ENCODE measurements around the gene RGL2. TPM values are rescaled to one million over a fixed set of nuclear protein-coding genes. Genes with fewer than 3 reads are reported as not detected.

The RGL2 gene
- total RNA-seq, 2 donors from 2014 or later, result 23.0 to 36.9 TPM

DNA sequence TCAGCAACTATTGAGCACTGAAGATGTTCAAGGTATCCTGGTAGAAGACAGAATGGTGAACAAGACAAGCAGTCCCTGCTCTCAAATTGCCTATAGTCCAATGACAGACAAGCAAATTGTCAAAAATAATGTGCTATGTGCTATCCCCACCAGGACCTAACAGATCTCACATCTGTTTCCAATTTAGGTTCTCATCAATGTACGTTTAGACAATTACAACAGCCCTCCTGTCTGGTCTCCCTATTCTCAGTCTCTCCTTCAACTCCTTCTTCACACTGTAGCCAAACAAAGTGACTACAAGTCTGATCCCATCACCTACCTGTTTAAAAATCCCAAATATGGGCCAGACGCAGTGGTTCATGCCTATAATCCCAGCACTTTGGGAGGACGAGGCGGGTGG lies 7.6 kb upstream of the RGL2 start:
- no peak for DNase-seq (ENCODE audit: low spot score)
- peaks cover 27% of the 10 kb centered on the region for H3K36me3 ChIP-seq

GRCh38 chr6:33305052-33305451 lies 6.3 kb upstream of the RGL2 start:
- H3K36me3 ChIP-seq, result peaks cover 23% of the 10 kb centered on the region
- DNase-seq (ENCODE audit: low spot score), result no peak
- H3K27me3 ChIP-seq, result no peaks in the 10 kb centered on the region
- no peak overlapping the region for H3K27ac ChIP-seq
- no peaks in the 10 kb centered on the region for H3K9me3 ChIP-seq
- H3K4me1 ChIP-seq, result peaks cover 0 to 13% of the 10 kb centered on the region in 2 donors
- H3K4me3 ChIP-seq, result no peak overlapping the region
- TF ChIP-seq, protein P1, sequence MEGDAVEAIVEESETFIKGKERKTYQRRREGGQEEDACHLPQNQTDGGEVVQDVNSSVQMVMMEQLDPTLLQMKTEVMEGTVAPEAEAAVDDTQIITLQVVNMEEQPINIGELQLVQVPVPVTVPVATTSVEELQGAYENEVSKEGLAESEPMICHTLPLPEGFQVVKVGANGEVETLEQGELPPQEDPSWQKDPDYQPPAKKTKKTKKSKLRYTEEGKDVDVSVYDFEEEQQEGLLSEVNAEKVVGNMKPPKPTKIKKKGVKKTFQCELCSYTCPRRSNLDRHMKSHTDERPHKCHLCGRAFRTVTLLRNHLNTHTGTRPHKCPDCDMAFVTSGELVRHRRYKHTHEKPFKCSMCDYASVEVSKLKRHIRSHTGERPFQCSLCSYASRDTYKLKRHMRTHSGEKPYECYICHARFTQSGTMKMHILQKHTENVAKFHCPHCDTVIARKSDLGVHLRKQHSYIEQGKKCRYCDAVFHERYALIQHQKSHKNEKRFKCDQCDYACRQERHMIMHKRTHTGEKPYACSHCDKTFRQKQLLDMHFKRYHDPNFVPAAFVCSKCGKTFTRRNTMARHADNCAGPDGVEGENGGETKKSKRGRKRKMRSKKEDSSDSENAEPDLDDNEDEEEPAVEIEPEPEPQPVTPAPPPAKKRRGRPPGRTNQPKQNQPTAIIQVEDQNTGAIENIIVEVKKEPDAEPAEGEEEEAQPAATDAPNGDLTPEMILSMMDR (IDR thresholded peaks at IDR 0.05), result no peak

More for the DNA sequence above, 7.6 kb upstream of the RGL2 start:
- H3K27ac ChIP-seq, result no peak overlapping the region
- H3K4me1 ChIP-seq, result peaks cover 0 to 4% of the 10 kb centered on the region in 2 donors
- no peak overlapping the region for H3K4me3 ChIP-seq
- no peaks in the 10 kb centered on the region for H3K9me3 ChIP-seq
- TF ChIP-seq, protein P1 (IDR thresholded peaks at IDR 0.05), result no peak
- H3K27me3 ChIP-seq, result no peaks in the 10 kb centered on the region

DNA sequence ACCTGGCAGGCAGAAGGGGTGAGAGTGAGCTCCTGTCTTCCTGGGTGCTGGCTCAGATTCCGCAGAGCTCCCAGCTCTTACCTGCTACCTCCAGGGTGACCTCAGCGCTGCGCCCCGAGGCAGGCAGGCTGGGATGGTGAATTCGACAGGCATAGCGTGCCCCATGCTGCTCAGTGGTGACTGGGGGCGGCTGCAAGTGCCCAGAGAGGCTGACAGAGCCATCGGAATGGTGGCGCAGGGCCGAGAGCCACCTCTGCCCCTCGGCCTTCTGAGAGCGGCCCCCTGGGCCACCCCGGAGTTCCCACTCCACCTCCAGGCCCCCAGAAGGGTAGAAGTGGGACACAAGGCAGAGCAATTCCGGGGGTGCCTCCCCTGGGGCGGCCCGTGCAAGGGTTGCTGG lies 5.5 kb upstream of the RGL2 start:
- Histone ChIP-seq H3K27me3 (no peaks in the 10 kb centered on the region), H3K27ac (no peak overlapping the region), H3K36me3 (peaks cover 23% of the 10 kb centered on the region), H3K4me1 (peaks cover 0 to 15% of the 10 kb centered on the region in 2 donors), H3K9me3 (no peaks in the 10 kb centered on the region), H3K4me3 (no peak overlapping the region)
- TF ChIP-seq, protein P1 (IDR thresholded peaks at IDR 0.05), result no peak
- no peak for DNase-seq (ENCODE audit: low spot score)

DNA sequence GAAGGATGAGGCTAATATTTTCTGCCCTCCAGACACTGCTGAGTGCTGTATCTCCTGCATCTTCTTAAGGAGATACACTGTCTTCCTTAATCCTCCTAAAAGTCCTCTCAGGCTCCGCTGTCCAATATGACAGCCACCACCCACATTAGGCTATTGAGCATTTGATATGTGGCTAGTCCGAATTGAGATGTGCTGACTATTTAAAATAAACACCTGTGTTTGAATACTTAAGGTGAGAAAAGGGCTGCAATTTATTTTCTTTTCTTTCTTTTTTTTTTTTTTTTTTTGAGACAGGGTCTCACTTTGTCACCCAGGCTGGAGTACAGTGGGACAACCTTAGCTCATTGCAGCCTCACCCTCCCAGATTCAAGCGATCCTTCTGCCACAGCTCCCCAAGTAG lies 3.1 kb upstream of the RGL2 start:
- peaks cover 23% of the 10 kb centered on the region for H3K36me3 ChIP-seq
- no peak overlapping the region for H3K27ac ChIP-seq
- TF ChIP-seq, protein P1 (IDR thresholded peaks at IDR 0.05), result no peak
- H3K27me3 ChIP-seq, result no peaks in the 10 kb centered on the region
- no peak overlapping the region for H3K4me3 ChIP-seq
- DNase-seq (ENCODE audit: low spot score), result no peak
- H3K4me1 ChIP-seq, result peaks cover 0 to 27% of the 10 kb centered on the region in 2 donors
- H3K9me3 ChIP-seq, result no peaks in the 10 kb centered on the region

- Histone ChIP-seq H3K36me3 (peaks cover 23% of the 10 kb centered on the region), H3K27ac (peak overlapping the region; percentile 94 to 98), H3K4me1 (peaks cover 0 to 30% of the 10 kb centered on the region in 2 donors), H3K9me3 (no peaks in the 10 kb centered on the region), H3K27me3 (no peaks in the 10 kb centered on the region), H3K4me3 (peak overlapping the region; percentile 69 to 78)
- DNase-seq (ENCODE audit: low spot score), result peak; percentile 92
- TF ChIP-seq, protein P1 (IDR thresholded peaks at IDR 0.05), result peak; percentile 68 to 83
Observed at GRCh38 chr6:33299237-33299944, 649 bp upstream of the RGL2 start.

Measured in right atrium auricular region (tissue), 2 donors.